ENCODE measurements around the gene ARID2.
A peak's percentile ranks its signal among the peaks of the same experiment; 100 is the strongest.

Gene ARID2

DNA sequence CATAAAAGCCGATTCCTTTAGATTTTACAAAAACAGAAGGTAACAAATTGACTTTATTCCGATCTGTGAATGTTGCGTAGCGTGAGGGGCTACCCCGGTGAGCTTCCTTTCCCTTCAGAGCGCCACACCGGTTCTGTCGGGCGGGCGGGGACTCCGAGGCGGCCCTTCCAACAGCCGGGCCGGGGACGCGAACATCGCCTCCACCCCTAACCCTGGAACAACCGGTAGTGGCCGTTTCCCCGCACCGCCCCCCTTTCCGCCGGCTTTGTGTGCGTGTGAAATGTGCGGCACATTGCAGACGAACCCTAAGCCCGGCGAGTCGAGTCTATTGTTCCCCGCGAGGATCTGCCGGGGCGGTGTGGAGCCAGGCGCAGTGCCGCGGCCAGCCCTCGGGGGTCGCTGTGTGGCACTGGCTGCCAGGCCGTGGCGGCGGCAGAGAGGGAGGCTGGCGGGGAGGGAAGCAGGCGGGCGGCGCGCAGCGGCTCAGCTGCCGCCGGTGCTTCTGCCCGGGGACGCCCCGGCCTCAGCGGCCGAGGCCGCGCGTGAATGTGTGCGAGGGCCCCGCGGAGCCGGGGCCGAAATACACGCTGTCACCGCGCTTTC lies 775 bp upstream of the ARID2 start:
- TF ChIP-seq, protein P1, sequence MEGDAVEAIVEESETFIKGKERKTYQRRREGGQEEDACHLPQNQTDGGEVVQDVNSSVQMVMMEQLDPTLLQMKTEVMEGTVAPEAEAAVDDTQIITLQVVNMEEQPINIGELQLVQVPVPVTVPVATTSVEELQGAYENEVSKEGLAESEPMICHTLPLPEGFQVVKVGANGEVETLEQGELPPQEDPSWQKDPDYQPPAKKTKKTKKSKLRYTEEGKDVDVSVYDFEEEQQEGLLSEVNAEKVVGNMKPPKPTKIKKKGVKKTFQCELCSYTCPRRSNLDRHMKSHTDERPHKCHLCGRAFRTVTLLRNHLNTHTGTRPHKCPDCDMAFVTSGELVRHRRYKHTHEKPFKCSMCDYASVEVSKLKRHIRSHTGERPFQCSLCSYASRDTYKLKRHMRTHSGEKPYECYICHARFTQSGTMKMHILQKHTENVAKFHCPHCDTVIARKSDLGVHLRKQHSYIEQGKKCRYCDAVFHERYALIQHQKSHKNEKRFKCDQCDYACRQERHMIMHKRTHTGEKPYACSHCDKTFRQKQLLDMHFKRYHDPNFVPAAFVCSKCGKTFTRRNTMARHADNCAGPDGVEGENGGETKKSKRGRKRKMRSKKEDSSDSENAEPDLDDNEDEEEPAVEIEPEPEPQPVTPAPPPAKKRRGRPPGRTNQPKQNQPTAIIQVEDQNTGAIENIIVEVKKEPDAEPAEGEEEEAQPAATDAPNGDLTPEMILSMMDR (IDR thresholded peaks at IDR 0.05; ENCODE audit: low read depth, low read length), result peak; percentile 78
- DNase-seq (ENCODE audit: extremely low read depth, low read depth), result peak; percentile 93

DNA sequence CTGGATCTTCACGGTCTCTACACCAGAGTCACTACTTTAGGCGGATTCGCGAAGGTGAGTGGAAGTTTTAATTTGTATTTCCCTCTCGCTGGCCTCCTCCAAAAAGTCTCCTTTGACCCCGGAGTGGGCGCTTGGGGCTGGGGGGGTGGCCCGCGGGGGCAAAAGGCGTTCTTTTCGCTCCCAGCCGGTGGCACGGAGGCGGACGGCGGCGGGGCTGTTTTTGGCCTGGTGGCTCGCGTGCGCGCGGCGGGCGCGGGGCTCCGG lies 510 bp downstream of the ARID2 start:
- TF ChIP-seq, protein P1 (IDR thresholded peaks at IDR 0.05; ENCODE audit: low read depth, low read length), result no peak
- no peak for DNase-seq (ENCODE audit: extremely low read depth, low read depth)

DNA sequence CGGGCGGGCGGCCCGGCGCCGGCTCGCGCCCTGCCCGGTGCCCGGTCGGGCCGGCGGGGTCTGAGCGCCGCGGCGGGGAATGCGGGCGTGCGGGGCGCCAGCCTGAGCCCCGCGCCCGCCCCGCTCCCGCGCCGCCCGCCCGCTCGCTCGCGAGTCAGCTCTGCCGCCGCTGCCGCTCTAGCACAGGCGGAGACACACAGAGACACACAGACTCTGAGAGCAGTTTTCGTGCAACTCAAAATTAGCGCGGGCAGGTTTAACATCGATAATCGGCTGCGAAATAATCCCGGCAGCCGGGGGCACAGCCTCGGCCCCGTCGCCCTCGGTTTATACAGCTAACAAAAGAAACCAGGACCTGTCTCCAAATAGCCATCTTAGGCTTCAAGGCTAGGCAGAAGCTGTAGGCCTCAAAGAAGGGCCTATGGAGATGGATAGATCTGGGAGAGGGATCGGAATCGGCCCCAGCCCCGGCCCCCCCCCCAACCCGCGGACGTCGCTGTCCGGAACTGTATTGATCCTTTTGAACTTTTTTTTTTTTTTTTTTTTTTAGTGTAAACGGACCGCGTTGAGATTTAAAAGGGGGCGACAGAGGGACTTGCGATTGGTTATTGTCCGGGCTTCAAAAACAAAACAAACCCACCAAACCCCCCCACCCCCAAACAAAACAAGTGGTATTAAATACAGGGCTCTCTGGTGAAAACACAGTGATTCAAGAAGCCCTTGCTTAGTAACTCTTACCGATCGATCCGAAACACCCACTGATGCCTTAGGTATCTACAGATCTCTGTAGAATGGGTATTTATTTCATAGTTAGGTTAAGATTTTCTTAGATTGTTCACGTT lies 1.1 kb downstream of the ARID2 start:
- DNase-seq (ENCODE audit: extremely low read depth, low read depth), result no peak
- TF ChIP-seq, protein P1 (IDR thresholded peaks at IDR 0.05; ENCODE audit: low read depth, low read length), result no peak

GRCh38 chr12:45731190-45731775 lies 1.8 kb downstream of the ARID2 start:
- TF ChIP-seq, protein P1 (IDR thresholded peaks at IDR 0.05; ENCODE audit: low read depth, low read length), result no peak
- DNase-seq (ENCODE audit: extremely low read depth, low read depth), result no peak

DNA sequence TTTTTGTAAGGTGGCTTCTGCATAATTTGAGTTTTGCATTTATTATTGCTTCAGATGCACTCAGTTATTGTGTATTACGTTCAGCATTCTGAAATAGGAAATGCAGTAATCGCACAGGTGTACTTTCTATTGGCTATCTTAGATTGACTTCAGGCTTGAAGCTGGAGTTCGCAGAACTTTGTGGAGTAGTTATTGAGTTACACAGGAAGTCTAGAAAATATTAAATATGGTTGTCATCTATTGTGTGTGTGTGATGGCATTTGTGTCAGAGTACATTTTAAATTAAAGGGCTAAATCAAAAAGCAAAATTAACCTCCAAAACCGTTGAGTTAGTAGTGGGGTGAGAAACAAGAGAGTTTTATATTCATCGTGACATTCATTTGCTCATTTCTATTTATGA lies 2.7 kb downstream of the ARID2 start:
- TF ChIP-seq, protein P1 (IDR thresholded peaks at IDR 0.05; ENCODE audit: low read depth, low read length), result no peak
- no peak for DNase-seq (ENCODE audit: extremely low read depth, low read depth)

DNA sequence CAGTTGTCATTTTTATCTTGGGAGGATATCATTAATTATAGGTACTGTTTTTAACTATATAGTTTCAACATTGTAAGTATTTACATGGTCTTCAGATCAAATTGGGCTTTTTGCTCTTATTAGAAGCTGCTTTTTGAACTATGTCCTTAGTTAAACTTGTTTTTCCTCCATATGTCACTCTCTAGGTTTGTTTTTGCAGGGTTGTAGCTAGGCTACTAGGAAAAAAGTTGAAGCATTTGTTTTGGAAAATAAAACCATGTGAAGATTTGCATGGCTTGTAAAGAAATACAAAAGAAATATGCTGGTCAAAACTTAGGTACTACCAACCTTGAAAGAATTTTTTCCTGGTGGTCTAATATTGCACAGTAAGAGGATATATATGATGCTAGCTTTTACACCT lies 3.4 kb downstream of the ARID2 start:
- TF ChIP-seq, protein P1 (IDR thresholded peaks at IDR 0.05; ENCODE audit: low read depth, low read length), result no peak
- no peak for DNase-seq (ENCODE audit: extremely low read depth, low read depth)

DNA sequence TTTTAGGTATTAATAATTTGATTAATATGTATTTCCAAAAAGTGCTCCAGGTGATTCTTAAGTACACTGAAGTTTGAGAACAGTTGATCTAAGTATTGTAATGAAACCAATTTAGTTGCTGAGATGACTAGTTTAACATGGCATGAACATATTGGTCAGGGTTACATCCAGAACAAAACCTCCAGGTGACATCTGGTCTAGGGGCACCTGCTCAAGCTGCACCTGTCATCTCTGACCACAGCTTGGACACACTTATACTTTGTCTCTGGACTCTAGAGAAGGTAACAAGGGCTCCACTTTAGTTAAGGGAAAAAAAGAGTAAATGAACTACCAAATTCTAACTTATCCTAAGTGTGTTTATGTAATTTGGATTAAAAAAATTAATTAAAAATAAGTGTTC lies 8.1 kb downstream of the ARID2 start:
- no peak for DNase-seq (ENCODE audit: extremely low read depth, low read depth)
- TF ChIP-seq, protein P1 (IDR thresholded peaks at IDR 0.05; ENCODE audit: low read depth, low read length), result no peak

Measured in AG09319 (cell line).